Liver (tissue), 9 donors: ENCODE data around the gene CACNA2D1. TPM values are rescaled to one million over a fixed set of nuclear protein-coding genes. Genes with fewer than 3 reads are reported as not detected.

Experiments
- DNase-seq: peaks from one replicate; pipeline ENCODE4 v3.0.0-alpha.2; 2017; ENCODE audit warnings: low spot score
- H3K27ac ChIP-seq, 2 donors: one replicate each; pipeline ENCODE4 v1.7.0; 2013; ENCODE audit warnings: inconsistent platforms in 2 of 2, low read length in 2 of 2, control low read depth in 1 of 2, low read depth in 1 of 2, mild to moderate bottlenecking in 1 of 2
- H3K27me3 ChIP-seq, 4 donors: one replicate each; pipeline versions ENCODE4 v1.6.1 to v1.7.0; 2013; ENCODE audit warnings: low read length in 3 of 4, inconsistent platforms in 1 of 4, mild to moderate bottlenecking in 1 of 4, moderate library complexity in 1 of 4; ENCODE audit not compliant: control insufficient read depth in 4 of 4, insufficient read depth in 4 of 4
- H3K36me3 ChIP-seq, 4 donors: one replicate each; pipeline versions ENCODE4 v1.6.1 to v1.7.0; 2013; ENCODE audit warnings: low read length in 3 of 4, mild to moderate bottlenecking in 3 of 4, low read depth in 1 of 4, moderate library complexity in 1 of 4; ENCODE audit not compliant: control insufficient read depth in 4 of 4, insufficient read depth in 3 of 4
- H3K4me1 ChIP-seq, 4 donors: one replicate each; pipeline versions ENCODE4 v1.6.1 to v1.7.0; 2013; ENCODE audit warnings: low read length in 3 of 4, mild to moderate bottlenecking in 3 of 4, moderate library complexity in 1 of 4; ENCODE audit not compliant: control insufficient read depth in 4 of 4, insufficient read depth in 4 of 4
- H3K4me3 ChIP-seq, 3 donors: one replicate each; pipeline versions ENCODE4 v1.6.1 to v1.7.0; 2013; ENCODE audit warnings: low read length in 3 of 3, control low read depth in 1 of 3, low read depth in 1 of 3, mild to moderate bottlenecking in 1 of 3
- H3K9ac ChIP-seq, 2 donors: one replicate each; pipeline ENCODE4 v1.7.0; 2013; ENCODE audit warnings: low read length in 2 of 2, mild to moderate bottlenecking in 2 of 2, moderate library complexity in 2 of 2, control low read depth in 1 of 2, low read depth in 1 of 2
- H3K9me3 ChIP-seq, 4 donors: one replicate each; pipeline versions ENCODE4 v1.6.1 to v1.7.0; 2013; ENCODE audit warnings: low read length in 3 of 4; ENCODE audit not compliant: control insufficient read depth in 4 of 4
- EGR1 ChIP-seq, 2 donors: IDR thresholded peaks; 2 replicates each; pipeline ENCODE4 v1.6.1; 2016 to 2018; ENCODE audit warnings: antibody characterized with exemption in 2 of 2, low read depth in 2 of 2
- FOXA1 ChIP-seq: IDR thresholded peaks from 2 replicates; pipeline ENCODE4 v1.6.1; 2016; ENCODE audit warnings: antibody characterized with exemption
- GABPA ChIP-seq, 2 donors: IDR thresholded peaks in 1 of 2; conservative IDR thresholded peaks in 1 of 2; 2 replicates each; pipeline ENCODE4 v1.6.1; 2016; ENCODE audit warnings: antibody characterized with exemption in 2 of 2, mild to moderate bottlenecking in 1 of 2, moderate library complexity in 1 of 2
- HNF4G ChIP-seq: IDR thresholded peaks from 2 replicates; pipeline ENCODE4 v1.6.1; 2016; ENCODE audit warnings: antibody characterized with exemption
- JUND ChIP-seq, 2 donors: IDR thresholded peaks; 2 replicates each; pipeline ENCODE4 v1.6.1; 2016; ENCODE audit warnings: antibody characterized with exemption in 2 of 2
- NR2F2 ChIP-seq: IDR thresholded peaks from 2 replicates; pipeline ENCODE4 v1.6.1; 2016; ENCODE audit warnings: antibody characterized with exemption
- RAD21 ChIP-seq, 2 donors: IDR thresholded peaks; 2 replicates each; pipeline ENCODE4 v1.6.1; 2016; ENCODE audit warnings: antibody characterized with exemption in 2 of 2, mild to moderate bottlenecking in 2 of 2
- RXRA ChIP-seq, 2 donors: IDR thresholded peaks; 2 replicates each; pipeline ENCODE4 v1.6.1; 2017 to 2018; ENCODE audit warnings: antibody characterized with exemption in 2 of 2, mild to moderate bottlenecking in 1 of 2
- SP1 ChIP-seq: IDR thresholded peaks from 2 replicates; pipeline ENCODE4 v1.6.1; 2018; ENCODE audit warnings: antibody characterized with exemption, mild to moderate bottlenecking
- TAF1 ChIP-seq: conservative IDR thresholded peaks from 2 replicates; pipeline ENCODE4 v1.6.1; 2016; ENCODE audit warnings: antibody characterized with exemption, mild to moderate bottlenecking
- WGBS: extraction: QIAGEN DNeasy Blood & Tissue Kit; methylation state at CpG from one replicate; pipeline ENCODE4 v1.1.7; 2013; 5-methylcytosine and 5-hydroxymethylcytosine counted together
- polyA plus RNA-seq, 2 donors: library from polyadenylated mRNA; stranded (reverse) in 1 of 2; unstranded in 1 of 2; fragments of 200-250 nt in 1 of 2; fragments of >200 nt in 1 of 2; fragmentation: Nextera tagmentation in 1 of 2; extraction: Ambion mirVana in 1 of 2; gene quantifications; one replicate each; pipeline versions ENCODE4 v1.2.1 to v1.2.3, GENCODE V29; 2013 to 2015
- total RNA-seq, 2 donors: library from RNA; depleted of rRNA; stranded (reverse); fragments of >200 nt; gene quantifications; one replicate each; pipeline ENCODE4 v1.2.3, GENCODE V29; 2014
- TF ChIP-seq, protein P1 (sequence below): fragments of 150-350 bp; IDR thresholded peaks from 2 replicates; pipeline ENCODE4 v1.5.1; 2017; ENCODE audit warnings: improper control_type of control experiment, low read depth, low read length; ENCODE audit not compliant: missing input control
- TF ChIP-seq, protein P2 (sequence below): IDR thresholded peaks from 2 replicates; pipeline ENCODE4 v1.6.1; 2016; ENCODE audit warnings: antibody characterized with exemption
- TF ChIP-seq, protein P3 (sequence below): IDR thresholded peaks from 2 replicates; pipeline ENCODE4 v1.6.1; 2016; ENCODE audit warnings: antibody characterized with exemption
- TF ChIP-seq, protein P4 (sequence below): IDR thresholded peaks from 2 replicates; pipeline ENCODE4 v1.6.1; 2016; ENCODE audit warnings: antibody characterized with exemption
- TF ChIP-seq, protein P5 (sequence below): IDR thresholded peaks from 2 replicates; pipeline ENCODE4 v1.6.1; 2016; ENCODE audit warnings: antibody characterized with exemption, mild to moderate bottlenecking
- donor health status: healthy.
- donor health status: healthy.
- donor health status: healthy.
- donor health status: healthy.
- donor health status: healthy.

The CACNA2D1 gene
- total and polyA plus RNA-seq, 4 donors: 0.42 to 2.3 (median 0.94) TPM

DNA sequence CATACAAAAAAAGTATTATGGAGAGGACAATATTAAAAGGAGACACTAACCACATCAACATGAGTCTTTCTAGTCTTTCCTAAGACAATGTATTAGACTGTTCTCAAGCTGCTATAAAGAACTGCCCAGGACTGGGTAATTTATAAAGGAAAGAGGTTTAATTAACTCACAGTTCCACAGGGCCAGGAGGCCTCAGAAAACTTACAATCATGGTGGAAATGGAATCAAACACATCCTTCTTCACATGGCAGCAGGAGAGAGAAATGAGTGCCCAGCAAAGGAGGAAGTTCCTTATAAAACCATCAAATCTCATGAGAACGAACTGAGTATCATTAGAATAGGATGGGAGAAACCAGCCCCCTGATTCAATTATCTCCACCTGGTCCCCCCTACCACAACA is 25.7 kb downstream of the CACNA2D1 start:
- Histone ChIP-seq H3K36me3 (no peaks in the 10 kb centered on the region), H3K27ac (no peak overlapping the region), H3K27me3 (no peaks in the 10 kb centered on the region), H3K4me3 (no peak overlapping the region), H3K4me1 (no peaks in the 10 kb centered on the region), H3K9ac (no peak overlapping the region), H3K9me3 (no peaks in the 10 kb centered on the region)
- DNase-seq: no peak
- TF ChIP-seq, protein P1, sequence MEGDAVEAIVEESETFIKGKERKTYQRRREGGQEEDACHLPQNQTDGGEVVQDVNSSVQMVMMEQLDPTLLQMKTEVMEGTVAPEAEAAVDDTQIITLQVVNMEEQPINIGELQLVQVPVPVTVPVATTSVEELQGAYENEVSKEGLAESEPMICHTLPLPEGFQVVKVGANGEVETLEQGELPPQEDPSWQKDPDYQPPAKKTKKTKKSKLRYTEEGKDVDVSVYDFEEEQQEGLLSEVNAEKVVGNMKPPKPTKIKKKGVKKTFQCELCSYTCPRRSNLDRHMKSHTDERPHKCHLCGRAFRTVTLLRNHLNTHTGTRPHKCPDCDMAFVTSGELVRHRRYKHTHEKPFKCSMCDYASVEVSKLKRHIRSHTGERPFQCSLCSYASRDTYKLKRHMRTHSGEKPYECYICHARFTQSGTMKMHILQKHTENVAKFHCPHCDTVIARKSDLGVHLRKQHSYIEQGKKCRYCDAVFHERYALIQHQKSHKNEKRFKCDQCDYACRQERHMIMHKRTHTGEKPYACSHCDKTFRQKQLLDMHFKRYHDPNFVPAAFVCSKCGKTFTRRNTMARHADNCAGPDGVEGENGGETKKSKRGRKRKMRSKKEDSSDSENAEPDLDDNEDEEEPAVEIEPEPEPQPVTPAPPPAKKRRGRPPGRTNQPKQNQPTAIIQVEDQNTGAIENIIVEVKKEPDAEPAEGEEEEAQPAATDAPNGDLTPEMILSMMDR: no peak
- TF ChIP-seq GABPA (IDR thresholded peaks at IDR 0.05 in 1 of 2, conservative IDR thresholded peaks at IDR 0.05 in 1 of 2): no peak
- no peak for TF ChIP-seq SP1
- TF ChIP-seq HNF4G: no peak
- TF ChIP-seq, protein P2, sequence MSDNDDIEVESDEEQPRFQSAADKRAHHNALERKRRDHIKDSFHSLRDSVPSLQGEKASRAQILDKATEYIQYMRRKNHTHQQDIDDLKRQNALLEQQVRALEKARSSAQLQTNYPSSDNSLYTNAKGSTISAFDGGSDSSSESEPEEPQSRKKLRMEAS: no peak
- TF ChIP-seq RAD21 (IDR thresholded peaks at IDR 0.05): no peak
- 67% methylated on average over 1 of the region's 1 CpG for WGBS

DNA sequence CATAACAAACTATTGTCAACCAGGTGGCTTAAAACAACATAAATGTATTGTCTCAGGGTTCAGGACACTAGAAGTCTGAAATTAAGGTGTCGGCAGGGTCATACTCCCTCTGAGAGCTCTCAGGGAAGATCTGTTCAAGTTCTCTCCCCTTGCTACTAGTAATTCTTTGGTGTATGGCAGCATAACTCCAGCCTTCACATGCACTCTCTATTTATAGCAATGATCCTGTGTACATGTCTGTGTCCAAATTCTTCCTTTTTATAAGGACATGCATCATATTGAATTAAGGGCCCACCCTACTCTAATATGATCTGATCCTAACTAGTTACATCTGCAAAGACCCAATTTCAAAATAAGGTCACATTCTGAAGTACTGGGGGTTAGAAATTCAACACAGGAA is 27.2 kb downstream of the CACNA2D1 start:
- TF ChIP-seq GABPA (IDR thresholded peaks at IDR 0.05 in 1 of 2, conservative IDR thresholded peaks at IDR 0.05 in 1 of 2) (no peak), TAF1 (no peak), JUND (IDR thresholded peaks at IDR 0.05) (no peak), FOXA1 (no peak), RXRA (IDR thresholded peaks at IDR 0.05) (no peak), RAD21 (IDR thresholded peaks at IDR 0.05) (no peak), HNF4G (no peak), SP1 (no peak), EGR1 (IDR thresholded peaks at IDR 0.05; ENCODE audit: low read depth in 2 of 2) (no peak), NR2F2 (no peak)
- TF ChIP-seq, protein P3, sequence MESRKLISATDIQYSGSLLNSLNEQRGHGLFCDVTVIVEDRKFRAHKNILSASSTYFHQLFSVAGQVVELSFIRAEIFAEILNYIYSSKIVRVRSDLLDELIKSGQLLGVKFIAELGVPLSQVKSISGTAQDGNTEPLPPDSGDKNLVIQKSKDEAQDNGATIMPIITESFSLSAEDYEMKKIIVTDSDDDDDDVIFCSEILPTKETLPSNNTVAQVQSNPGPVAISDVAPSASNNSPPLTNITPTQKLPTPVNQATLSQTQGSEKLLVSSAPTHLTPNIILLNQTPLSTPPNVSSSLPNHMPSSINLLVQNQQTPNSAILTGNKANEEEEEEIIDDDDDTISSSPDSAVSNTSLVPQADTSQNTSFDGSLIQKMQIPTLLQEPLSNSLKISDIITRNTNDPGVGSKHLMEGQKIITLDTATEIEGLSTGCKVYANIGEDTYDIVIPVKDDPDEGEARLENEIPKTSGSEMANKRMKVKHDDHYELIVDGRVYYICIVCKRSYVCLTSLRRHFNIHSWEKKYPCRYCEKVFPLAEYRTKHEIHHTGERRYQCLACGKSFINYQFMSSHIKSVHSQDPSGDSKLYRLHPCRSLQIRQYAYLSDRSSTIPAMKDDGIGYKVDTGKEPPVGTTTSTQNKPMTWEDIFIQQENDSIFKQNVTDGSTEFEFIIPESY: no peak
- TF ChIP-seq, protein P2: no peak
- TF ChIP-seq, protein P4, sequence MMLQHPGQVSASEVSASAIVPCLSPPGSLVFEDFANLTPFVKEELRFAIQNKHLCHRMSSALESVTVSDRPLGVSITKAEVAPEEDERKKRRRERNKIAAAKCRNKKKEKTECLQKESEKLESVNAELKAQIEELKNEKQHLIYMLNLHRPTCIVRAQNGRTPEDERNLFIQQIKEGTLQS: no peak
- TF ChIP-seq, protein P5, sequence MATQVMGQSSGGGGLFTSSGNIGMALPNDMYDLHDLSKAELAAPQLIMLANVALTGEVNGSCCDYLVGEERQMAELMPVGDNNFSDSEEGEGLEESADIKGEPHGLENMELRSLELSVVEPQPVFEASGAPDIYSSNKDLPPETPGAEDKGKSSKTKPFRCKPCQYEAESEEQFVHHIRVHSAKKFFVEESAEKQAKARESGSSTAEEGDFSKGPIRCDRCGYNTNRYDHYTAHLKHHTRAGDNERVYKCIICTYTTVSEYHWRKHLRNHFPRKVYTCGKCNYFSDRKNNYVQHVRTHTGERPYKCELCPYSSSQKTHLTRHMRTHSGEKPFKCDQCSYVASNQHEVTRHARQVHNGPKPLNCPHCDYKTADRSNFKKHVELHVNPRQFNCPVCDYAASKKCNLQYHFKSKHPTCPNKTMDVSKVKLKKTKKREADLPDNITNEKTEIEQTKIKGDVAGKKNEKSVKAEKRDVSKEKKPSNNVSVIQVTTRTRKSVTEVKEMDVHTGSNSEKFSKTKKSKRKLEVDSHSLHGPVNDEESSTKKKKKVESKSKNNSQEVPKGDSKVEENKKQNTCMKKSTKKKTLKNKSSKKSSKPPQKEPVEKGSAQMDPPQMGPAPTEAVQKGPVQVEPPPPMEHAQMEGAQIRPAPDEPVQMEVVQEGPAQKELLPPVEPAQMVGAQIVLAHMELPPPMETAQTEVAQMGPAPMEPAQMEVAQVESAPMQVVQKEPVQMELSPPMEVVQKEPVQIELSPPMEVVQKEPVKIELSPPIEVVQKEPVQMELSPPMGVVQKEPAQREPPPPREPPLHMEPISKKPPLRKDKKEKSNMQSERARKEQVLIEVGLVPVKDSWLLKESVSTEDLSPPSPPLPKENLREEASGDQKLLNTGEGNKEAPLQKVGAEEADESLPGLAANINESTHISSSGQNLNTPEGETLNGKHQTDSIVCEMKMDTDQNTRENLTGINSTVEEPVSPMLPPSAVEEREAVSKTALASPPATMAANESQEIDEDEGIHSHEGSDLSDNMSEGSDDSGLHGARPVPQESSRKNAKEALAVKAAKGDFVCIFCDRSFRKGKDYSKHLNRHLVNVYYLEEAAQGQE: no peak
- DNase-seq: no peak
- no peak overlapping the region for H3K9ac ChIP-seq
- H3K27ac ChIP-seq: no peak overlapping the region
- H3K4me1 ChIP-seq: no peaks in the 10 kb centered on the region
- no peaks in the 10 kb centered on the region for H3K27me3 ChIP-seq
- H3K9me3 ChIP-seq: no peaks in the 10 kb centered on the region
- H3K4me3 ChIP-seq: no peak overlapping the region
- no peaks in the 10 kb centered on the region for H3K36me3 ChIP-seq
- WGBS: 93% methylated on average over 1 of the region's 1 CpG
